ENCODE results near the gene C5orf63.

C5orf63 gene

DNA sequence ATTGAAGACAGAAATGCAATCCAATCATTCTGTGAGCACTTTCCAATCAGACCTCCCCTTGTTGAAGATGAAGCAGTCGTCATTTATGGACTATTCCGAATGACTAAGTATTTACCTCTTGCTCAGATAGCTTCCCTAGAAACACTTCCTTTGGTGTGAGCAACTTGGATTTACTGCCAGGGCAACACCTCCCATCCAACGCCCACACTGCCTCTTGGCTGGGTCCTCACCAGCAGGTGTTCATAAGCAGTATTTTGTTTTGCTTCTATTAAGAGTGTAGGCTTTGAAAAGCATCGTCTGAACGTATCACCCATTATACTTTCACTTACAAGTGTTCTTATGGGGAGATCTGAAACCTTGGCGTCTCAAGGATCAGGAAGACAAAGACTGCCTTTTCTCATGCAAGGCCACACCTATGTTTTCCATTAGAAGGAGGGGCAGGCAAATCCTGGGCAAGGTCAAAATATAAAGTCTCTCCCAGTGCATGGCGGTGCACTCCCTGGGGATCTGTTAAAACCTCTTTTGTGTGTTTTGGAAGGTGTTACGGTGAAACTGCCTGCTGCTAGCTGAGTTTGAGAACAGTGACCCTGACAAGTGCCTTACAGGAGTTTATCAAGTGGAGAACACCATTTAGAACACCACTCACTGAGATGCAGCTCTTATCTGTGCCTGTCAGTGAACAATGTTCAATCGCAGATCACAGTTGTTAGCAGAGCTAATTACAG is 32.3 kb downstream of the C5orf63 start:
- no peaks in the 10 kb centered on the region for H3K79me2 ChIP-seq (ENCODE audit: insufficient read depth, low read length)
- no peak for DNase-seq
- no peaks in the 10 kb centered on the region for H4K20me1 ChIP-seq (ENCODE audit: insufficient read depth, low read length)
- TF ChIP-seq, protein P1, sequence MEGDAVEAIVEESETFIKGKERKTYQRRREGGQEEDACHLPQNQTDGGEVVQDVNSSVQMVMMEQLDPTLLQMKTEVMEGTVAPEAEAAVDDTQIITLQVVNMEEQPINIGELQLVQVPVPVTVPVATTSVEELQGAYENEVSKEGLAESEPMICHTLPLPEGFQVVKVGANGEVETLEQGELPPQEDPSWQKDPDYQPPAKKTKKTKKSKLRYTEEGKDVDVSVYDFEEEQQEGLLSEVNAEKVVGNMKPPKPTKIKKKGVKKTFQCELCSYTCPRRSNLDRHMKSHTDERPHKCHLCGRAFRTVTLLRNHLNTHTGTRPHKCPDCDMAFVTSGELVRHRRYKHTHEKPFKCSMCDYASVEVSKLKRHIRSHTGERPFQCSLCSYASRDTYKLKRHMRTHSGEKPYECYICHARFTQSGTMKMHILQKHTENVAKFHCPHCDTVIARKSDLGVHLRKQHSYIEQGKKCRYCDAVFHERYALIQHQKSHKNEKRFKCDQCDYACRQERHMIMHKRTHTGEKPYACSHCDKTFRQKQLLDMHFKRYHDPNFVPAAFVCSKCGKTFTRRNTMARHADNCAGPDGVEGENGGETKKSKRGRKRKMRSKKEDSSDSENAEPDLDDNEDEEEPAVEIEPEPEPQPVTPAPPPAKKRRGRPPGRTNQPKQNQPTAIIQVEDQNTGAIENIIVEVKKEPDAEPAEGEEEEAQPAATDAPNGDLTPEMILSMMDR (IDR thresholded peaks at IDR 0.05; ENCODE audit: borderline replicate concordance, extremely low read depth, low read length, poor library complexity, severe bottlenecking): no peak
- no peak for TF ChIP-seq EZH2 (IDR thresholded peaks at IDR 0.05; ENCODE audit: borderline replicate concordance, low read depth, low read length, severe bottlenecking)
- no peak overlapping the region for H3K4me2 ChIP-seq (ENCODE audit: insufficient read depth, low read length)
- H3K27me3 ChIP-seq (ENCODE audit: insufficient read depth, low read length, poor library complexity): peaks cover 13% of the 10 kb centered on the region
- no peaks in the 10 kb centered on the region for H3K9me3 ChIP-seq (ENCODE audit: insufficient read depth, low read length, severe bottlenecking)
- no peaks in the 10 kb centered on the region for H3K36me3 ChIP-seq (ENCODE audit: insufficient read depth, low read length)
- H3K4me1 ChIP-seq (ENCODE audit: insufficient read depth, low read length): no peaks in the 10 kb centered on the region
- no peak overlapping the region for H2AFZ ChIP-seq (ENCODE audit: low read depth, low read length)
- H3K9ac ChIP-seq (ENCODE audit: low read depth, low read length): no peak overlapping the region
- H3K4me3 ChIP-seq (ENCODE audit: low read depth in 1 of 2, low read length in 2 of 2): no peak overlapping the region
- H3K27ac ChIP-seq (ENCODE audit: low read length): no peak overlapping the region
- ATAC-seq (ENCODE audit: insufficient read depth, low read depth): no peak

DNA sequence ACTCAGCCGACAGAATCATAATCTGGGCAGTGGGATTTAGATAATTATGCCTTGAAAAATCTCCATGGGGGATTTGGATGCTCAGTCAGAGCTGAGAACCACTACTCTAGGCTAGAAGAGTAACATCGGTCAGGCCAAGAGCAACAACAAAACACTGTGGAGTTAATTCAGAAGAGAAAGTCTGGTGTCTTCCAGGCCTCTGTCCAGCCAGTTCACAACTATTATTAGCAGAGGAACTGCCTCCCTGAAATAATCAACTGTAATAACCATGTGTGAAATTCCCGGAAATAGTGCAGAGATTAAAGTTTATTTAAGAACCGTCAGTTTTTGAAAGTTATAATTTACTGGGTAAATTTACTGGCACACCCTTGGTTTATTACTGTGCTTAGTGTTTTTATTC is 34.8 kb downstream of the C5orf63 start:
- DNase-seq (no peak), ATAC-seq (ENCODE audit: insufficient read depth, low read depth) (no peak)
- H3K4me3 ChIP-seq (ENCODE audit: low read depth in 1 of 2, low read length in 2 of 2): no peak overlapping the region
- TF ChIP-seq EZH2 (IDR thresholded peaks at IDR 0.05; ENCODE audit: borderline replicate concordance, low read depth, low read length, severe bottlenecking): no peak
- TF ChIP-seq, protein P1 (IDR thresholded peaks at IDR 0.05; ENCODE audit: borderline replicate concordance, extremely low read depth, low read length, poor library complexity, severe bottlenecking): no peak
- peaks cover 17% of the 10 kb centered on the region for H3K27me3 ChIP-seq (ENCODE audit: insufficient read depth, low read length, poor library complexity)
- H4K20me1 ChIP-seq (ENCODE audit: insufficient read depth, low read length): no peaks in the 10 kb centered on the region
- no peaks in the 10 kb centered on the region for H3K9me3 ChIP-seq (ENCODE audit: insufficient read depth, low read length, severe bottlenecking)
- no peaks in the 10 kb centered on the region for H3K36me3 ChIP-seq (ENCODE audit: insufficient read depth, low read length)
- no peak overlapping the region for H3K9ac ChIP-seq (ENCODE audit: low read depth, low read length)
- H2AFZ ChIP-seq (ENCODE audit: low read depth, low read length): no peak overlapping the region
- H3K79me2 ChIP-seq (ENCODE audit: insufficient read depth, low read length): no peaks in the 10 kb centered on the region
- no peak overlapping the region for H3K27ac ChIP-seq (ENCODE audit: low read length)
- no peak overlapping the region for H3K4me2 ChIP-seq (ENCODE audit: insufficient read depth, low read length)
- no peaks in the 10 kb centered on the region for H3K4me1 ChIP-seq (ENCODE audit: insufficient read depth, low read length)

DNA sequence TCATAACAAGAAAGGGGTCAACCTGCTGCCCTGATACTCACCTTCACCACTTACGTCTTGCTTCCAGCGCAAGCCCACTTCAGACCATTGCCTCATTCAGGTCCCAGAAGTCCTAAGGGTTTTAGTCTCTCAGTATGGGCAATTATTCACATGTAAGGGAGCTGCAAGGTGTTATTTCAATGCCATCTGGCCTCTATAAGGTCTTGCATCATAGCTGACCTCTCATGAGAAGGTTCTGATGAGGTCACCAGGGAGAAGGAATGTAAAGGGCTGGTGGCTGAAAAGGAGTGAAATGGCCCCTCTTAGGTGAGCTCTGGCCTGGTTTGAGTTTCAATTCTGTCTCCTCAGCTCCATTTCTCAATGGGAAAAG is 41.5 kb downstream of the C5orf63 start:
- Histone ChIP-seq H3K27me3 (ENCODE audit: insufficient read depth, low read length, poor library complexity) (peaks cover 8% of the 10 kb centered on the region), H3K79me2 (ENCODE audit: insufficient read depth, low read length) (no peaks in the 10 kb centered on the region), H3K4me2 (ENCODE audit: insufficient read depth, low read length) (no peak overlapping the region), H3K4me1 (ENCODE audit: insufficient read depth, low read length) (no peaks in the 10 kb centered on the region), H3K27ac (ENCODE audit: low read length) (no peak overlapping the region), H3K4me3 (ENCODE audit: low read depth in 1 of 2, low read length in 2 of 2) (no peak overlapping the region), H4K20me1 (ENCODE audit: insufficient read depth, low read length) (no peaks in the 10 kb centered on the region), H2AFZ (ENCODE audit: low read depth, low read length) (no peak overlapping the region), H3K9me3 (ENCODE audit: insufficient read depth, low read length, severe bottlenecking) (no peaks in the 10 kb centered on the region), H3K36me3 (ENCODE audit: insufficient read depth, low read length) (no peaks in the 10 kb centered on the region), H3K9ac (ENCODE audit: low read depth, low read length) (no peak overlapping the region)
- no peak for DNase-seq
- ATAC-seq (ENCODE audit: insufficient read depth, low read depth): no peak
- TF ChIP-seq, protein P1 (IDR thresholded peaks at IDR 0.05; ENCODE audit: borderline replicate concordance, extremely low read depth, low read length, poor library complexity, severe bottlenecking): no peak
- TF ChIP-seq EZH2 (IDR thresholded peaks at IDR 0.05; ENCODE audit: borderline replicate concordance, low read depth, low read length, severe bottlenecking): no peak
